ENCODE results near the gene BTBD9.

The BTBD9 gene

DNA sequence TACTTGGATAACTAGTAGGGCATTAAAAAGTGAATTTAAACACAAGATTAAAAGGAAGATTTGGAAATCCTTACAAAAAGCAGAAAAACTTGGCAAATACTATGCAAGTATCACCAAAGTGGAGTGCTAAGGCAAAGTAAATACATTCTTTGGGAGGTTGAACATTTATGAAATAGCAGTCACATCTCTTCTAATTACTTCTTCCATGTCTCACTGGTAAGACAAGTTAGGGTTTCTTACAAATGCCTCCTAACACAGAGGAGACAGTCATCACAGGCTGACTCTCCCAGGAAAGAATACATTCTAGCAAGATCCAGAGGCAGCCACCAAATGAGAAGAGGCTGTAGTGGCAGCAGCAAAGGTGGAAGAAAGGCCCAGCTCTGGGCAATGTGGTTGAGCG is 298.2 kb downstream of the BTBD9 start:
- DNase-seq (ENCODE audit: low spot score) = no peak

DNA sequence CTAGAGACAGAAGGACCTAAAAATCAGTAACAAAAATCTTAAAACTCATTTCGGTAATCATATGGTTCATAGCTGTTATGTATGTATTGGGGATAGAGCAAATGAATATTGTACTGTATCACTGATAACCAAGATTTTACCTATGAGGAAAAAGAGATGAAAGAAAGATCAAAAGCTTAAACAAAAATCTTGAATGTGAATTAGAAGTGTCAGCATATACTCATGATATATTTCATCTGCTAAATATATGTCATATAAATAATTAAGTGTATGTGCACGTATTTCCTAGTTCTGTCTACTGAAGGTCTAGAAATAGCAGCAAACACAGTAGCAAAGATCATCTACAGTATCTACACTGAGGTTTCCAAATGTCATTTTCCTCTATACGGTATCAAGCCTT is 299.8 kb downstream of the BTBD9 start:
- no peak for DNase-seq (ENCODE audit: low spot score)

DNA sequence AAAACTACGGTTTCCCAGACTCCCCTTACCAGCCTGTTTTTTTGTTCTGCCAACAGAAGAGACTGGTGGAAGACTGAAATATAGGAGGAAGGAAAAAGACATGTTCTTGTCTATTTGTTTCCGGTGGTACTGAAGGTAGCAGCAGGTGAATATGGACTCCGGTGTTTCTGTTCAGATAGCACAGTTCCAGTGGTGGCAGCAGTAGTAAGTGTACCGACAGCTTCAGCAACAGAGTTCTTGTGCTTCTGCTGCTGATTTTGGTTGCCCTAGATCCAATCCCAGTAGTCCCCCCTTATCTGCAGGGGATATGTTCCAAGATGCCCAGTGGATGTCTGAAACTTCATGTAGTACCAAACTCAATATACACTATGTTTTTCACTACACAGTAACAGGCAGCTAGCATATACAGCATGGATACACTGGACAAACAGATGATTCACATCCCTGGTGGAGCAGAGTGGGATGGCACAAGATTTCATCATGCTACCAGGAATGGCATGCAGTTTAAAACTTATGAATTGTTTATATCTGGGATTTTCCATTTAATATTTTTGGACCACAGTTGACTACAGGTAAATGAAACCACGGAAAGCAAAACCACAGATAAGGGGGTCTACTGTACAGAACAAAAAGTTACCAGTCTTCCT is 301.8 kb downstream of the BTBD9 start:
- no peak for DNase-seq (ENCODE audit: low spot score)

DNA sequence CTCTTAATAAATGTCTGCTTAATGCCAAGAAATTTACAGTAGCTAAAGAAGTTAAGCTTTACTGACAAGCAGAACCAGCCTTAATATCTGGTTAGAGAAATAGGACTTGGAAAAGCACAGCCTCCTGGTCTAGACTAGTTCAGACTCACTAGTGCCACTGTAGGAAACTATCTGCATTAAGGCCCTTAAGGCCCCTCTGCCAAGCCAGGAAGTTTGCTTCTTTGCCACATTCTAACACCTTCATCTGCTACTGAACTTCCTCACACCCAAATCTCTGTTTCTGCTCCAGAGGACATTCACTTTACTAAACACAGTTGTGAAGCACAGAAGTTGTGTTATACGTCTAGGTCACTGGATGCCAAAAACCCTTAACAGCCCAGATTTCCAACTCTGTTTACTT is 302.8 kb downstream of the BTBD9 start:
- no peak for DNase-seq (ENCODE audit: low spot score)

DNA sequence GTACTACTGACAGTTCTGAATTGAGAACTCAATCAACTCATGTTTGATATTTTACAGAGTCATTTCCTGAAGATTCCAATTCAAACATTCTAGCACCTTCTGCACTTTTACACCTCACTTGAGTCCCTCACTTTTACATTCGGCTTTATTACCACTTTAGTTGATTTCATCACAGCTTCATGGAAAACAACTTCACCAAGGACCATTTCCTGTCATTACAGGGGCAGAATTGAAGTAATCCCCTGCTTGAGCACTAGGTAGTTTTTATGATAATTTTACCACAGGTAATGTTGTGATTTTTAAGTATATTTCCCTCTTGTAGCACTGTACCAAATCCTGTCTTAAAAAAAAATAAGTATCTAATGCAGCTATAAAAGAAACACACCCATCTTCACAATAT is 312.9 kb downstream of the BTBD9 start:
- DNase-seq (ENCODE audit: low spot score) = no peak

DNA sequence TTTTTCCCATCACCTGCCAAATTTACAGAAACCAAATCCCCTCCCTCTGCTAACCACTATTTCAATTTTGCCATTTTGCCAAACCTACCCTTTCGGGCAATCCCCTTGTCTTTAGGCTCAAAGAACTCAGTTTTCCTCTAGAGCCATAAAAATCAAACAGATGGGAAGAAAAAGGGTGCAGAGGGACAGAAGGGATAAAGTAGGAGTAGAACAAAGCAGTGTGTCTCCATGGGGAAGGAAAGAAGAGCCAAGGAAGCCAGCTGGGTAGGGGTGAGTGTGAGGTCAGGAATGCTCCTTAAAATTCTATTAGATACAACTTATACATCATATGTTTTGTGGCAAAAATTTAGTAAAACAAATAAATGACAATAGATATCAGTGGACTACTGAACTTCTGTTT is 316.5 kb downstream of the BTBD9 start:
- no peak for DNase-seq (ENCODE audit: low spot score)

DNA sequence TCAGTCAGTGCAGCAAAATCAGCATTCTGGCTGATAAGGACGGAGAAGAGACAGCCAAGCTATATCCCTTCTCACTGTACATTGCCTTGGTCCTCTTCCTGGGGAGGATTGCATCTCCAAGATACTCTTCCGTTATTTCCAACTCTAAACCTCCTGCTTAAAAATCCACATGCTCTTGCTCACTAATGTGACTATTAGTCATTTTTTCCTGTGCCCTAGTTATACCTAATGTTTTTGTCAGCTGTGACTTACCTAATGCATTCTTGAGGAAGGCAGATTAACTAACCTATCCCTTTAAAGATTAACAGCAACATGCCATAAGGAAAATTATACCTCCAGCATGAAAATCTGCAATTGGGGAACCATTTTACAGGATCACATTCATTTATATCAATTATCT is 317.6 kb downstream of the BTBD9 start:
- DNase-seq (ENCODE audit: low spot score) = no peak

DNA sequence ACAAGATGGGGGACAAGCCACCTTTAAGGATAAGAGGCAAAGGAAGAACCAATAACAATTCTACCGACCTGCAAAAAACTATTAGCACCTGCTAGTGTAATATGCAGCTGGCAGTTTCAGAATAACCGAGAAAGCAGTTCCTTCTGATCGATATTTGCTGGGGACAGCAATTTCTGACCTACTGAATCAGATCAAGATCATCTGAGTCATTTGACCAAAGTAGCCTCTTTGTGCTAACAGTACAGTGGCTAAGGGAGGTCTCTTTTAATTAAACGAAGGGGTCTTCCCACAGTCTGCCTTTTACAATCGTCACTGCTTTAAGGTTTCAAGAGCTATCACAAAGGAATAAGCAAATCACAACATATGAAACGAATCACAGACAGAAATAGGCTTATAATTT is 318.9 kb downstream of the BTBD9 start:
- no peak for DNase-seq (ENCODE audit: low spot score)

DNA sequence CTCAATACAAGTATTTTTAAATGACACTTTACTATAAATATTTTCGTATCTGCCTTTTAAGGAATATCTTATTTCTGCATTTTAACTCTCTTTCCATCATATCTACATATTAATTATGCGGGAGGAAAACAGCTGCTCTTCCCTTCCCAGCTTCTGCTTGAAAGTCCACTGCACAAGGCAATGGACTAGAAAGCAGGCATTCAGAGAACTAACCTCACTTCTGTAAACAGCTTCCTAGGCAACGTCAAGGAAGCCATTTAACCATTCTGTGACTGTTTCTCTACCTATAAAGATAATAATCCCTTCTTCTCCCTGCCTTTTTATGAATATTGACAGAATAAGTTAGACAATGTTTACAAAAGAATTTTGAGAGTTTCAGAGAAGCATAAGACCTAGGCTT is 319.4 kb downstream of the BTBD9 start:
- no peak for DNase-seq (ENCODE audit: low spot score)

DNA sequence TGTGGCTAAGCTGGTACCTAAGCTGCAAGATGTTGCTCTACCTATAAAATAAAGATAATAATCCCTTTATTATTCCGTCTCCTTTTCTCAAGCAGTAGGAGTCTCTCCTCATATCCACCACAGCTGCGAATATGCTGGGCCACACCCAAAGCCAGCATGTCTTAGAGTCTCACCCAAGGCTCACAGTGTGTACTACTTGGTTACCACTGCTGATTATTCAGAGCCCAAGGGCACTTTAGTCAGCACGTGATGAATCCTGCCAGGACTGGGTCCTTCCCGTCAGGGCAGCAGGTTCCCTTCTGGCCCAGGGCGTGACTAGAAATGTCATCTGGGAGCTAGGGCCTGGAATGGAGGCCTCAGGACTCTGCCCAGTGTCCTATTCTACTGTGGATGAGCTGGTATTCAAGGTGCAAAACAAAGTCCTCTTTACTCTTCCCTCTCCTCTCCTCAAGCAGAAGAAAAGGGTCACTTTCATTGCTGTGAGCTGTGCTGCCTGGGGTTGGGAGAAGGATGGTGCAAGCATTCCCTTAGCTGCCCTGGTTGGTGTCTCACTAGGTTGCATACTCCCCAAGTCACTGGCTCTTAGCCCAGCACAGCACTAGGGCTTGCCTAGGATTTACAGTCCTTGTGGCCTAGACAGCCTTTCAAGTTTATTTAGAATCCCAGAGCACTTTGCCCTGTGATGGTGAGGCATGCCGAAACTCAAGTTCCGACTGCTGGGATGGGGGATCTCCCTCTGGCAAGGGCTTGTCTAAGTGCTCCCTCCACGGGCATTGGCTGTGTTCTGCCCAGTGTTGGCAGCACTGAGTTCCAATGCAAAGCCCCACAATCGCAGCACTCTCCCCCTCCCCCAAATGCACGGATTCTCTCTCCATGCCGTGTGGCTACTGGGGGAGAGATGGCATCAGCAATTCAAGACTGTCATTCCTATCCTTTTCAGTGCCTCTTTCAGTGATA is 320.2 kb downstream of the BTBD9 start:
- DNase-seq (ENCODE audit: low spot score) = peak; percentile 20

DNA sequence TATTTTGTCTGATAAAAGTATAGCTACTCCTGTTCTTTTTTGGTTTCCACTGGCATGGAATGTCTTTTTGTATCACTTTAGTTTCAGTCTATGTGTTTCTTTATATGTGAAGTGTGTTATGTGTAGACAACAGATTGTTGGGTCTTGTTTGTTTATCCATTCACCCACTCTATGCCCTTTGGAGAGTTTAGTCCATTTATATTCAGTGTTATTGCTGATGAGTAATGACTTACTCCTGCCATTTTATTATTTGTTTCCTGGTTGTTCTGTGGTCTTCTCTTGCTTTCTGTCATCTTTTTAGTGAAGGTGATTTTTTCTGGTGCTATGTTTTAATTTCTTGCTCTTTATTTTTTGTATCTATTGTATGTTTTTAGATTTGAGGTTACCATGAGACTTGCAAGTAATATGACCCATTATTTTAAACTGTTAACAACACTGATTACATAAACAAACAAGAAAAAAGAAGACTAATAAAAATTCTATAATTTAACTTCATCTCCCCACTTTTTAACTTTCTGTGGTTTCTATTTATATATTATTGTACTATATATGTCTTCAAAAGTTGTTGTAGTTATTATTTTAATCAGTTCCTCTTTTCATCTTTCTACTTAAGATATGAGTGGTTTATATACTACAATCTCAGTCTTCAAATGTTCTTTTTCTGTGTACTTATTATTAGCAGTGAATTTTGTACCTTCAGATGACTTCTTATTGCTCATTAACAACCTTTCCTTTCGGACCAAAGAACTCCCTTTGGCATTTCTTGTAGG is 323.4 kb downstream of the BTBD9 start:
- DNase-seq (ENCODE audit: low spot score) = no peak

DNA sequence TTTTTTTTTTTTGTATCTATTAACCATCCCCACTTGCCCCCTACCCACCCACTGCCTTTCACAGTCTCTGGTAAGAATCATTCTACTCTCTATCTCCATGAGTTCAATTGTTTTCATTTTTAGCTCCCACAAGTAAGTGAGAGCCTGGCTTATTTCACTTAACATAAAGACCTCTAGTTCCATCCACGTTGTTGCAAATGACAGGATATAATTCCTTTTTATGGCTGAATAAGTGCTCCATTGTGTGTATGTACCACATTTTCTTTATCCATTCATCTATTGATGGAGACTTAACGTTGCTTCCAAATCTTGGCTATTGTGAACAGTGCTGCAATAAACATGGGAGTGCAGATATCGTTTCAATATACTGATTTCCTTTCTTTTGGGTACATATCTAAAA is 328.5 kb downstream of the BTBD9 start:
- no peak for DNase-seq (ENCODE audit: low spot score)

DNA sequence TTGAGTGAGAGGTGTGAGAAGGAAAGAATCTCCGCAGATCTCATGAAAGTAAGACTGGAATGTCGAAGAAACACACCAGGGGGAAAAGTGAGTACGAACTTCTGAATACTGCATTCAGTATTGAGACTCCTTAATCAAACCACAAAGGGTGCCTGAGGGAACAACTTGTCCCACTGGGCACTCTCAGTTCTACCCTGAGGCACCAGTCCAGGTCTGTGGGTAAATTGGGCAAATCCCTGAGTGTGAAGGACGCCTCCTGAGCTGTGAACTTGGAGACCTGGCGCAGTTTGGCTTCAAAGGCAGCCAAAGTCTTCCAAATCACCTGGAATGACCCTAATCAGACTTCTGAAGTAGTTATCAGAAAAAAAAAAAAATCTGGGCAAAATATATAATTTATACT is 329.7 kb downstream of the BTBD9 start:
- no peak for DNase-seq (ENCODE audit: low spot score)

DNA sequence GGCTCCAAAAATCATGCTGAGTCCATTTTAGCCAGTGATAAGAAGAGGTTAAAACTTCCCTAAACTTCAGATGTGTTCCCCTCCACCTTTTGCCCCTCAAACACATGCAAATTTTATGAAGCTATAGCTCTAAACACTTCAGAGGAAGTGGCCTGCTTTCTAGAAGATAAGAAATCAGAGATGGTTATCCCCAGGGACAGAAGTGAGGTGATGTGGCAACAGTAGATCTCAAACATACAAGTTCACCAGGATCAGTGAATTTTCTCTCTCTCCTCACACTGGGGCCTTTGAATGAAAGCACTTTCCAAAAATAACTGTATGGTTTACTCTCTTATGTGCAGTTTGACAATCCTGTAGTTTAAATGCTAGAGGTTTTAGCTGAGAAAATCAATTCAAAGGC is 332.0 kb downstream of the BTBD9 start:
- DNase-seq (ENCODE audit: low spot score) = no peak

DNA sequence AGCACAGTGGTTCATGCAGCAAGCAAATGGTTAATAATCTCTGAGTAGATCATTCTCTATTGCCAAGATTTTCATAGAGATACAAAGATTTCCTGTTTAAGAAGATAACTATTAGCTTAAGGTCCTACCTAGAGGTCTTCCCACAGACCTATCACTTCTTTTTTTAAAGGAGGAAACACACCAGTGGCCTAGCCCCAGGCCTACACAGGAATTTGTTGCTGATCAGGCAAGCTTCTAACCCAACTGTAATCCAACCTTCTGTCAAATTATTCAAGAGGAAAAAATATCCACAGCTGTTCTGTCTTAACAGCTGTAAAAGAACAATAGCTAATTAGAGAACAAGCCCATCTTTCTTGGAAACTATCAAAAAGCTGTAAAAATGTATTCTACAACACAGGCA is 332.8 kb downstream of the BTBD9 start:
- no peak for DNase-seq (ENCODE audit: low spot score)

DNA sequence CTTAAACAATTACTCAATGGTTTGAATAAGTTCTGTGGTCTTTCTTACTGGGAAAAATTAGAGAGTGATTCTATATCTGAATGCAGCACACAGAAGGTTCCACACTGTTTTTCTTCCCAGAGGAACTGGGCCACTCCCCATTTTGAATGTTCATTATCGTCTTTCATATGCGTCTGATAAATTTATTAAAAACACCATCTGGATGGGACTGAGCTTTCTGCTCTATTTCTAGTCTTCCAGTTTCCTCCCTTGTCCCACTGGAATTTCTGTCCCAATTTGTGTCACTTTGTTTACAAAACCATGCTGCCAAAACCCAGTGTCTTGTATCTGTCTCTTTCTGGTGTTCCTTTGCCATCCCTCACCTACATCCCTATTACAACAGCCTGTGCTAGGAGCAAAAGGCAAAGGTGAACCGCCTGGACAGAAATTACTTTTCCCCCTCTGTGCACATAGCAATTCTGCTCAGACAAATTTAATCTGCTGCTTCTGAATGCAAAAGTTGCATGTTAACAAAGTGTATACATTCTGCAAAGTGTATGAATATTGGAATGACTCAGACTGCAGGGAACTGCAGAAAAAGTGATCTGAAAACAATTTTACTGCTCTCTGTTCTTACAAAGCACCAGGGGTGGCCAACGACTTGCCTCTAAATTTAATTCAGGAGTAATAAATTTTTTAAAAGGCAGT is 333.6 kb downstream of the BTBD9 start:
- no peak for DNase-seq (ENCODE audit: low spot score)

DNA sequence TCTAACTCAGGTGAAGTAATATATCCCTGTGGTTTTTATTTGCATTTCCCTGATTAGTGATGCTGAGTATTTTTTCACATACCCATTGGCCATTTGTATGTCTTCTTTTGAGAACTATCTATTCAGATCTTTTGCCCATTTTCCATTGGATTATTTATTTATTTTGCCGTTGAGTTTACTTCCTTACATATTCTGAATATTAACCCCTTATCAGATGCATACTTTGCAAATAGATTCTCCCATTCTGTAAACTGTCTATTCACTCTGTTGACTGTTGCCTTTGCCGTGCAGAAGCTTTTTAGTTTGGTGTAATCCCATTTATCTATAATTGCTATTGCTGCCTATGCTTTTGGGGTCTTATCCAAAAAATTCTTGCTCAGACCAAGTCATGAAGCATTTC is 336.9 kb downstream of the BTBD9 start:
- no peak for DNase-seq (ENCODE audit: low spot score)

DNA sequence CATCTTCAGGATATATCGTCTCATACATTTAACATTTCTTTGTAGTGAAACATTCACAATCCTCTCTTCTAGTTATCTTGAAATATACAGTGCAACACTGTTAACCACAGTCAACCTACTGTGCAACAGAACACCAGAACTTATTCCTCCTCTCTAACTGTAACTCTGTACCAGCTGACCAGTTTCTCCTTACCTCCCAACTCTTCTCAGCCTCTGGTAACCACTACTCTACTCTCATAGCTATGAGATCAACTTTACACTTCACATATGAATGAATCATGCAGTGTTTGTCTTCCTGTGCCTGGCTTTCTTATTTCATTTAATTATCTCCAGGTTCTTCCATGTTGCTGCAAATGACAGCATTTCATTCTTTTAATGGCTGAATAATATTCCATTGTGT is 337.6 kb downstream of the BTBD9 start:
- no peak for DNase-seq (ENCODE audit: low spot score)

DNA sequence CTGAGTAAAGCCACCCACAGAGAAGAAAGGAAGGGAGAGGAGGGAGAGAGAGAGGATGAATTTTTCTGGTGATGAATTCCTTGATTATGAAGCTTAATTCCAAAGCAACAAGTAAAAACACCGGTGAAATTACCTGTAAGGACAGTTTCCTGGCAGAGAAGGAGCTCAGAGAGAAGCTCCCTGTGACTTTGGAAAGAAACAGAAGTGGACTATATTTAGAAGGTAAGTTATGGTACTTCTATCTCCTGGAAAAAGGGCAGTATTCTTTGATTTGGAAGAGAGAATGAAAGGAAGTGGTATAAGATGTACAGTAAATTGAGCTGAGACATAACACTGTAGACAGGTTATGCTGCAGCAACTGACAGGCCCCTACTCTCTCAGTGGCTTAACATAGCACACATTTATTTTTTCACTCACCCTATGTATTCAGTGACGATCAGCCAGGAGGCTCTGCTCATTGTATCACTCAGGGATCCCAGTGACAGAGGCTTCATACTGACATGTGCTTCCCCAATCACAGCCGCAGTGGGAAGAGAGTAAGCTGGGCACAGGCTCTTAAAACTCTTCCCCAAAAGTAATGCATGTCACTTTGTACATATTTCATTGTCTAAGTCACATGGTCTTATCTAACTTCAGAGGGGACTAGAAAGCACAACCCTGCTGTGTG is 349.5 kb downstream of the BTBD9 start:
- DNase-seq (ENCODE audit: low spot score) = no peak

DNA sequence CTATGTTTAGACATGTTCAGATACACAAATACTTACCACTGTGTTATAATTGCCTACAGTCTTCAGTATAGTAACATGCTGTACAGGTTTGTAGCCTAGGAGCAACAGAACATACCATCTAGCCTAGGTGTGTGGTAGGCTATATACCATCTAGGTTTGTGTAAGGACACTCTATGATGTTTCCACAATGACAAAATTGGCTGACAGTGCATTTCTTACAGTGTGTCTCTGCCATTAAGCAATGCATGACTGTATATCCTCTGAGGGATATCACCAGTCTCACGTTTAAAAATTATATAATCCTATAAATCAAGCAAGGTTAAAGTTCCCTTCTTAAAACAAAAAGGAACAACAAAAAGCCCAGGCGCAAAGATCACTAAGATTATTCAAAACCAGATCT is 352.2 kb downstream of the BTBD9 start:
- no peak for DNase-seq (ENCODE audit: low spot score)

DNA sequence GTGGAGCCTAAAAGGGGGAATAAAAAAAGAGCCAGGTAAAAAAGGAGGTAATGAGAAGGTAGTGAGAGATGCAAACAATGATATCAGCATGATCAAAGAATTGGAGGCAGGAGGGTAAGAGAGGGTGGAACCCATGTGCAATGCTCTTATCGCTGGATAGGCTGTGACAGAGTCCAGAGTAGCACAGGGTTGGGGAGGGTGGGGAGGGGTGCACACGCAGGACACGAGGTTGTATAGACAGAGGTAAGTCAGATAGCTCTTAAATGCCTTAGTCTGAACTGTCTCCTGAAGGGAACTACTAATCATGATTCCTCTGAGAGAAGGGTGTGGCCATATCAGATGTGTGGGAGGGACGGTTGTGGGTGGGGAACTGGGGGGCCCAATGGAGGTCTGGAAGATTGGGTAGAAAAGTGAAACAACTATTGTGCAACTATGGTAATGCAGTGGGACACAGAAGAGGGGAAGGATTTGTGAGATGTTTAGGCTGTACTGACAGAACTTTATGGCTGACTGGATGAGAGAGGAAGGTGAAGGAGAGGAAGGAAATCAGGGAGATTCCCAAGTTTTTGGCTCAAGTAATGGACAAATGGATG is 354.8 kb downstream of the BTBD9 start:
- no peak for DNase-seq (ENCODE audit: low spot score)

All from iPS-NIHi11 (cell line).